GM12865 (cell line): ENCODE results near the gene SLC24A4.

ENCODE experiments used
- DNase-seq: peaks from one replicate; pipeline ENCODE4 v3.0.0; 2010; ENCODE audit warnings: low read depth
- H3K4me3 ChIP-seq: 2 replicates; pipeline ENCODE4 v1.5.1; 2011; ENCODE audit warnings: mild to moderate bottlenecking, low read depth, low read length, control low read depth
- CTCF ChIP-seq: IDR thresholded peaks from 2 replicates; pipeline ENCODE4 v1.5.1; 2011; ENCODE audit warnings: low read length, control low read depth, low read depth, inconsistent platforms; ENCODE audit not compliant: insufficient read depth; ENCODE audit errors: missing control alignments

SLC24A4 gene

GRCh38 chr14:92282669-92283068 is 40.3 kb upstream of the SLC24A4 start:
- DNase-seq, result no peak
- no peak overlapping the region for H3K4me3 ChIP-seq
- TF ChIP-seq CTCF, result no peak

- no peak for DNase-seq
- no peak for TF ChIP-seq CTCF
- H3K4me3 ChIP-seq, result no peak overlapping the region
Measured at GRCh38 chr14:92285311-92285710, 37.7 kb upstream of the SLC24A4 start.

GRCh38 chr14:92287987-92288386 is 35.0 kb upstream of the SLC24A4 start:
- no peak for DNase-seq
- TF ChIP-seq CTCF, result no peak
- H3K4me3 ChIP-seq, result no peak overlapping the region

- no peak for DNase-seq
- no peak for TF ChIP-seq CTCF
- no peak overlapping the region for H3K4me3 ChIP-seq
Measured at GRCh38 chr14:92288994-92289660, 33.8 kb upstream of the SLC24A4 start.

GRCh38 chr14:92292673-92293072 is 30.3 kb upstream of the SLC24A4 start:
- no peak for TF ChIP-seq CTCF
- no peak for DNase-seq
- H3K4me3 ChIP-seq, result no peak overlapping the region

- no peak overlapping the region for H3K4me3 ChIP-seq
- TF ChIP-seq CTCF, result no peak
- no peak for DNase-seq
Measured at GRCh38 chr14:92294506-92294905, 28.5 kb upstream of the SLC24A4 start.

GRCh38 chr14:92297818-92298595 is 25.0 kb upstream of the SLC24A4 start:
- DNase-seq, result no peak
- H3K4me3 ChIP-seq, result no peak overlapping the region
- TF ChIP-seq CTCF, result no peak
